GM10266 (cell line): ENCODE measurements around the gene KCNQ2.

Experiments used
- DNase-seq: peaks from one replicate; pipeline ENCODE4 v3.0.0; 2012; ENCODE audit errors: extremely low spot score
- TF ChIP-seq, protein P1 (sequence below): IDR thresholded peaks from 2 replicates; pipeline ENCODE4 v1.5.1; 2012; ENCODE audit warnings: mild to moderate bottlenecking, low read depth; ENCODE audit not compliant: control insufficient read depth, insufficient read depth; ENCODE audit errors: missing control alignments

KCNQ2 gene

DNA sequence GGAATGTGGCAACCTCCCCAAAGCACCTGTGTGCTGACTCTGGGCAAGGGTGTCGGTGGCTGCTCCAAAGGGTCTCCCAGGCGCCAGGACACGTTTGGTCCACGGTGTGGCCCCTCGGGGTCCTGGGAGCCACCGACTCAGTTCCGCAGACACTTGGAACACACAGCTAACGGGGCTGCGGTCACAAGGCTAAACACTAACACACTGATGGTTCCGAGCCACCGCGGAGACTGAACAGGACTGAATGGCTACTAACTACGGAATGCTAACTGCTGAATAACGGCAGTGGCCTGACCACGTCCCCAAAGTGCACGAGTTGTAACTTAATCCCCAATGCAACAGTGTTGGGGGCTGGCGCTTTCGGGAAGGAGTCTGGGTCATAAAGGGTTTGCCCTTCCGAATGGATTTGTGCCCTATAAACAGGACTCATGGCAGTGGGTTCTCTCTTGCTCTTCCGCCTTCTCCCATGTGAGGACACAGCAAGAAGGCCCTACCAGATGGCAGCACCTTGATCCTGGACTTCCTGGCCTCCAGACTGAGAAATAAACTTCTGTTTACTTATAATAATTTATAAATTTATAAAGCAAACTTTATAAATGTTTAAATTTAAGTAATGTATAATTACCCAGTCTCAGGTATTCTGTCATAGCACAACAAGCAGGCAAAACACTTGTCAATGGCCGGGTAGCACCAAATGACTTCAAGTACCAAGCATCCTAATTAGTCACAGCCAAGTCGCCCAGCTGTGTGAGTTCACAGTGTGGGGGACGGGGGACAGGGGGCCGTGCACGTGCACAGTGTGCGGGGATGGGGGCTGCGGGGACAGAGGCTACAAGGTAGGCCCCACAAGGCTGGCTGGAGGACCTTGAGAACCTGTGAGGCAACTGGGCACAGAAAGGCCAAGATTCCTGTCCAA lies 28.7 kb upstream of the KCNQ2 start:
- no peak for DNase-seq
- TF ChIP-seq, protein P1, sequence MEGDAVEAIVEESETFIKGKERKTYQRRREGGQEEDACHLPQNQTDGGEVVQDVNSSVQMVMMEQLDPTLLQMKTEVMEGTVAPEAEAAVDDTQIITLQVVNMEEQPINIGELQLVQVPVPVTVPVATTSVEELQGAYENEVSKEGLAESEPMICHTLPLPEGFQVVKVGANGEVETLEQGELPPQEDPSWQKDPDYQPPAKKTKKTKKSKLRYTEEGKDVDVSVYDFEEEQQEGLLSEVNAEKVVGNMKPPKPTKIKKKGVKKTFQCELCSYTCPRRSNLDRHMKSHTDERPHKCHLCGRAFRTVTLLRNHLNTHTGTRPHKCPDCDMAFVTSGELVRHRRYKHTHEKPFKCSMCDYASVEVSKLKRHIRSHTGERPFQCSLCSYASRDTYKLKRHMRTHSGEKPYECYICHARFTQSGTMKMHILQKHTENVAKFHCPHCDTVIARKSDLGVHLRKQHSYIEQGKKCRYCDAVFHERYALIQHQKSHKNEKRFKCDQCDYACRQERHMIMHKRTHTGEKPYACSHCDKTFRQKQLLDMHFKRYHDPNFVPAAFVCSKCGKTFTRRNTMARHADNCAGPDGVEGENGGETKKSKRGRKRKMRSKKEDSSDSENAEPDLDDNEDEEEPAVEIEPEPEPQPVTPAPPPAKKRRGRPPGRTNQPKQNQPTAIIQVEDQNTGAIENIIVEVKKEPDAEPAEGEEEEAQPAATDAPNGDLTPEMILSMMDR = no peak

DNA sequence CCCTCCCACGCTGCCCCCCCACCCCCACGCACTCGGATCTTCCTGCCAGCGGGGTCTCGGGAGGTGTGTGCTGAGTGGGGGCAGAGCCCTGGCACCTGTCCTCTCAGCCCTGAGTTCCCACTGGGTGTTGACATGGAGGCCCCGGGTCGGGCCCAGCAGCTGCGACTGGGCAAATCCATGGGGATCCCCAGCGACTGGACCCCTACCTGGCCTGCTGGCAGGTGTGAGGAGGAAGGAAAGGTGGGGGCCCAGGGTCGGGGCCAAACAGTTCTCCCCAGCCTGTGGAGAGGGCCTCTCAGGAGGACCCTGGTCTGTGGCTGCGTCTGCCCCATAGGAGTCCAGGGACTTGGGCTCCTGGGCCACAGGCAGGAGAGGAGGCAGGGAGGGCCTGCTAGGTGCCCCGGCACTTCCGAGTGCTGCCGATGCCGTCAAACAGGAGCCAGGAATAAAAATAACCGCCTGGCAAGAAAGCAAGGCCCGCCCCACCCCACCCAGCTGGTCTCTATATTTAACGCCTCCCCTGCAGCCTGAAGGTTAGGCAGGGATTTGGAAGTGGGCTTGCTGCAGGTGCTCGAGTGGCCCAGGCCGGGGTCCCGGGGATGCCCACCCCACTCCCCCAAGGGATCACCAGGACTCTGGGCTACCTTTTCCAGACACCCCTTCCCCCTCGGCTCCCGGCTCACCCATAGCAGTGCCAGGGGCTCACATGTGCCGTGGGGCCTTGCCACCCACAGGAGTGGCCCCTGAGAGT lies 27.9 kb upstream of the KCNQ2 start:
- no peak for DNase-seq
- TF ChIP-seq, protein P1 = no peak

DNA sequence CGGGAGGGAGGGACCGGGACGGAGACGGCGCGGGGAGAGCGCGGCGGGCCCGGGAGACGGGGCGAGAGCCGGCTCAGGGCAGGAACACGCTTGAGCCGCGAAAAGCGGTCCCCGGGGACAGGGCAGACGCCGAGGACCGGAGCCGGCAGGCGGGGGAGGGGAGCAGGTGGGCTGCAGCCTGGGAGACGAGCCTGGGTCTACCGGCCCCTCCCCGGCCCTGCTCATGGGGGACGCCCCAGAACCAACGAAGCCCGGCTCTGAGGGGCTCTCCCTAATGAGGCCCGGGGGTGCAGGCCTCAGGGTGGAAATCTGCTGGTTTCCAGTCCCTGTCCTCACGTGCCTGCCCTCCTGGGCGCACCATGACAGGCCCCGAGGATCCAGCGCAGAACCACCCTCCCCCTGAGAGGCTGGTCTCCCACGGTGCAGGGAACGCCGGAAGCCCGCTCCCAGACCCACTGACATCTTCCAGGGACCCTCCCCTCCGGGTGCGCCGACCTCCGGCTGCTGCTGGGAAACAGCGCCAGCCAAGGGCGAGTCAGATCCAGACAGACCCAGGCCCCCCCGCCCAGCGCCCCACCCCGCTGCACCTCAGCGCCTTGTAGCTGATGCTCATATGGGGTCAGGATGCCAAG lies 27.0 kb upstream of the KCNQ2 start:
- TF ChIP-seq, protein P1 = no peak
- peak; percentile 67 for DNase-seq

DNA sequence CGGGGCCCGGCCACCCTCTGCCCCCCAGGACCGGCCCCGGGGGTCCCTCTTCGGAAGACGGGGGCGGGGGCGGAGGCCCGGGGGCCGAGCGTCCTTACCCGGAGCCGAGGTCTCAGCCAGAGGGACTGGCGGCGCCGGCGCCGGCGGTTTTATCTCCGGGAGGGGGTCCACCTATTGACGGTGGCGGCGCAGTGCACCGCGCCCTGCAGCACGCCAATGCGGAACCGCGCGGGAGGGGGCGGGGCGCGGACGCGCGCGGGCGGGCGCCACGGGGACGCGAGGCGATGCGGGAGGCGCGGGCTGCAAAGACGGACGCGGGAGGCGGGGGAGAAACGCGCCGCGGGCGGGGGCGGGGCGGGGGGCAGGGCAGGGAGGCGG lies 26.5 kb upstream of the KCNQ2 start, which contains the start of gene EEF1A2:
TSS of gene EEF1A2 (minus strand) at position 124 of the 378 bp plus-strand sequence. CDS start 1,320 bp downstream, outside the sequence.
- DNase-seq = peak; percentile 74
- TF ChIP-seq, protein P1 = peak; percentile 23

DNA sequence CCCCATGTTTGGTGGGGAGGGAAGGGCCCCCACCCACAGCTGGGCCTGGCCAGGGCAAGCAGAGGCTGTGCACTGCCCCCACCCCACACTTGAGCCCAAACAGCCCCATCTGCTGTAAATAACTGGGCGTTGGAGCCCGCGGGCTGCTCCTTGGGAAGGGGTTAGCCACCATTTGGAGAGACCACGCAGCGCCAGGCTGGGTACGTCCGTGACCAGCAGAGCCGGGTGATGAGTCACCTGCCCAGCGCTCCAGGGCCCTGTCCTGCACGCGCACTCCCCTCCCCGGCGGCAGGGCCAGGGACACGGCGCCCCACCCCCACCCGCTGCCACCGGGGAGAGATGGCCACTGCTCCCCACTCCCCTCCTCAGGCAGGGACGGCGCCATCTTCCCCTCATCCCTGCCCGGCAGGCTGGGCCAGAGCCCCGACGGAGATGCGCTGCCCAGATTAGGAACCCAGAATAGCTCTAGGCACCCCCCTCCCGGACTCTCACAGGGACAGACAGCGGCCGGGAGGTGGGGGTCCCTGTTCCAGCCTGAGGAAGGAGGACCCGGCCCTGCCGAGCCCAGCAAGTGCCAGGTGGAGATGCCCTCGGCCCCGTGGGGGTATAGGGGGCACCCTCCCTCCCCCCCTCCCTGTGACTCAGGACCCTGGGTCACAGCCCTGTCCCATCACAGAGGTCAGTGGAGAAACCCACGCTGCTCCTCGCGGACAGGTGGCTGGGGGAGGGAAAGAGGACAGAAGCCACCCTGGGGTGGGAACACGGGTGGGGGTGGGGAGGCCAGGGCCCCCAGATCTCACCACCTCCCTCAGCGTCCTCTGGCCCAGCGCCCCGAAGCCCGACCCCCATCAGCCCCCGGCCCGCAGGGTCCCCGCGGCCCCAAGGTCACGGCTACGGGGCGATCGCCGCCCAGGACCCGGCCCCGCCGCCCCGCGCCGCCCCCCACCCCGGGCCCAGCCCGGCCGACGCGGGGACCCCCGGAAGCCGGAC lies 25.8 kb upstream of the KCNQ2 start:
- DNase-seq = no peak
- TF ChIP-seq, protein P1 = no peak
